Activated effector memory CD4-positive, alpha-beta T cell treated with Interleukin-2 at 50 U/mL for 16 hours (primary cell): ENCODE data around the gene STPG3.
A peak's percentile ranks its signal among the peaks of the same experiment; 100 is the strongest.

Experiments used
- DNase-seq: peaks from one replicate; pipeline ENCODE4 v3.0.0-alpha.2; 2020

STPG3 gene

DNA sequence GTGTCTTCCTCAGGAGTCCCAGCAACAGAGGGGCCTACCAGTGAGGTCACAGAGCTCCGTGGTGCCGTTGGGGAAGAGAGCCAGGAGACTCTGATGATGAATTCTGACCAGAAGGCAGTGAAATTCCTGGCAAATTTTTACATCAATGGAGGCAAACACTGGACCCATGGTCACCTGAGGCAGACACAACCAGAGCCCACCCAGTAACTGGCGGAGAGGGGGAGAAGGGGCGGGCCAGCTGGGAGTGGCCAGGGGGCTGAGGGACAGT is at the start of gene STPG3:
TSS of gene STPG3 (plus strand) at position 93 of the 268 bp plus-strand sequence. CDS start at position 94, 1 bp downstream.
- DNase-seq = no peak

DNA sequence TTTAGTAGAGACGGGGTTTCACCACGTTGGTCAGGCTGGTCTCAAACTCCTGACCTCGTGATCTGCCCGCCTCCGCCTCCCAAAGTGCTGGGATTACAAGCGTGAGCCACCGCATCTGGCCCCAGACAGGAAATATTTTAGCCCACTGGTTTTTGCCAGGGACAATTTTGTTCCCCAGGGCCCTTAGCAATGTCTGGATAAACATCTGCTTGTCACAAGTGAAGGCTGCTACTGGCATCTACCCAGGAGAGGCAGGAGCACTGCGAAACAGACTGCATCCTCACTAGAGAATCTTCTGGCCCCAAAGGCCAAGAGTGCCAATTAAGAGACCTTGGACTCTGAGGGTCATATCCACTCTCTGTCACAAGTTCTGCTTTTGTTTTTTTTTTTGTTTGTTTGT is 48.1 kb upstream of the STPG3 start:
- no peak for DNase-seq

DNA sequence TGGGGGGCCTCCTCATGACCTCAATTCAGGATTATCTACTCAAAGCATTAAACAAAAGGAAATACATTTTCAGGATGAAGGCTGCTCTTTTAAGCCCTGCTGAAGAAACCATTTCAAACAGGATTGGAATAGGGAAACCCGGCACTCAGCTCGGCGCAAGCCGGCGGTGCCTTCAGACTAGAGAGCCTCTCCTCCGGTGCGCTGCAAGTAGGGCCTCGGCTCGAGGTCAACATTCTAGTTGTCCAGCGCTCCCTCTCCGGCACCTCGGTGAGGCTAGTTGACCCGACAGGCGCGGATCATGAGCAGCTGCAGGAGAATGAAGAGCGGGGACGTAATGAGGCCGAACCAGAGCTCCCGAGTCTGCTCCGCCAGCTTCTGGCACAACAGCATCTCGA is 46.4 kb upstream of the STPG3 start:
- no peak for DNase-seq

DNA sequence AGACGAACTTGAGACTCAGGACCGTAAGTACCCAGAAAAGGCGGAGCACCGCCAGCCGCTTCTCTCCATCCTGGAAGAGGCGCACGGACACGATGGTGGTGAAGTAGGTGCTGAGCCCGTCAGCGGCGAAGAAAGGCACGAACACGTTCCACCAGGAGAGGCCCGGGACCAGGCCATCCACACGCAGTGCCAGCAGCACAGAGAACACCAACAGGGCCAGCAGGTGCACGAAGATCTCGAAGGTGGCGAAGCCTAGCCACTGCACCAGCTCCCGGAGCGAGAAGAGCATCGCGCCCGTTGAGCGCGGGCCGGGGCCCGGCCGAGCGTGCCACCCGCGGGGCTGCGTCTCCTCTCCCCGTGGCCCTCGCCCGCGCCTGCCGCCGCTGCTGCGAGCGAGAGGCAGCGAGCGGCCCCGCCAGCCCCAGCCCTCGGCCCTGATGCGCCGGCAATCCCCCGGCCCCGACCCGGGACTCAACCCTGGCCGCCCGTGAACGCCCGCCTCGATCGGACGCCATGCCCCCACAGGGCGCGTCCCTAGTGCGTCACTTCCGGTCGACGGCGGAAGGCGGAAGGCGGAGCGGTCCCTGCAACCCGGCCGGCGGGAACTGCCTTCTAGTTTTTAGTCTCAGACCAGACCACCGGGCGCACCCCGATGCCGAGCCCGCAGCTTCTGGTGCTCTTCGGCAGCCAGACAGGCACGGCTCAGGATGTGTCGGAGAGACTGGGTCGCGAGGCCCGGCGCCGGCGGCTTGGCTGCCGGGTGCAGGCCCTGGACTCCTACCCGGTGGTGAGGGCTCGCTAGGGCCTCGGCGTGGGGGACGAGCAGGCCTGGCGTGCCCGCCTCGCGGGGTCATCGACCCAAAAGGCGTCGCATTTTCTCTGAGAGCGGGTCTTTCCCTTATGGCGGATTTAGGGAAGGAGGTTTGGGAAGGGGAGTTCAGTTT is 45.7 kb upstream of the STPG3 start, which contains the start of the genes NDOR1 and TMEM203:
TSS of gene NDOR1 (plus strand) at position 575 of the 944 bp plus-strand sequence. CDS start at position 653, 78 bp downstream.
TSS of gene TMEM203 (minus strand) at position 523 of the 944 bp plus-strand sequence. CDS start at position 289, 234 bp downstream.
- DNase-seq = peak; percentile 88

DNA sequence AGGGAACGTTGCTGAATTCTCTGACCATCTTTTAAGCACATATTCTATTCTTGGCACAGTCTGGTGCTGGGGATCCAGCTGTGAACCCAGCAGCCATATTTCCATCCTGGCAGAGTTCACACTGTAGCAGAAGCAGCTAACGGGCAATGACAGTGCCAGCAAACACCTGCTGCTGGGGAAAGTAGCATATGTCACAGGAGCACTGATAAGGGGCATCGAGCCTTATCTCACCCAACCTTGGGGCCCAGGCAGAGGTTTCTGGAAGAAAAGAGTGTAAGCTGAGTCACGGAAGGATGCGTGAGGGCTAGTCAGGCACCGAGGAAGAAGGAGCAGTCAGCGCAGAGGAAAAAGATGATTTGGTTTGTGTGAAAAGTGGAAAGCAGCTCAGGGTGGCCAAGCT is 44.5 kb upstream of the STPG3 start:
- no peak for DNase-seq

DNA sequence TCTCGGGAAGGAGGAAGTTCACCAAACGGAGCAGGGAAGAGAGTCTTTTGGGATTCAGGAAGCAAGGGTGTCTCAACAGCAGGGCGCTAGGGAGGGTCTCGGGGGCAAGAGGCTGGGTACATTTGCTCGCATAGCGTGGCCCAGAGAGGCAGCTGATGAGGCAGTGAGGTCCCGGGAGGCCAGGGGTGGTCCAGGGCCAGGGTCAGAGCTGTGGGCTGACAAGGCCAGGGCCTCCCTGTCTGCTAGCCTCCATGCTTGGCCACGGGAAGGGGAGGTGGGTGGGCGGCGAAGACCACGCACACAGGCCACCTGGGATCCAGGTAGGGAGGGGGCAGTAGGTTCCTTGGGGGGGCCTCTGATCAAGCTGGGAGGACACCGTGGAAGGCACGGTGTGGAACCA is 39.6 kb upstream of the STPG3 start:
- no peak for DNase-seq

DNA sequence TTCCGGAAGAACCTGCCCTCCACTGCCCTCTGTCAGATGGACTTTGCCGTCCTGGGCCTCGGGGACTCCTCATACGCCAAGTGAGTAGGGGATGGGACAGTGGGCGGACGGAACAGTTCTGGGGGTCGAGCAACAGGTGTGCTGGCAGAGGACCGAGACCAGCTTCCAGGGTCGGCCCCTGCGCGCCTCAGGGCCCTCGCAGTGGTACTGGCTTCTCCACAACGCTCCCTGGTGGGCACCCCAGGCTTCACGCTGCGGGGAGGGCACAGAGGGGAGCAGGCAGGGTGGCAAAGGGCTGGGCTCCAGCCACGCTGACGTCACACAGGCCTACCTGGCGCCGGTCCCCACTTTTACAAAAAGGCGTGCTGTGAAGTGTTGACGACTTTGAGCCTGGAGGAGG is 38.6 kb upstream of the STPG3 start:
- no peak for DNase-seq

DNA sequence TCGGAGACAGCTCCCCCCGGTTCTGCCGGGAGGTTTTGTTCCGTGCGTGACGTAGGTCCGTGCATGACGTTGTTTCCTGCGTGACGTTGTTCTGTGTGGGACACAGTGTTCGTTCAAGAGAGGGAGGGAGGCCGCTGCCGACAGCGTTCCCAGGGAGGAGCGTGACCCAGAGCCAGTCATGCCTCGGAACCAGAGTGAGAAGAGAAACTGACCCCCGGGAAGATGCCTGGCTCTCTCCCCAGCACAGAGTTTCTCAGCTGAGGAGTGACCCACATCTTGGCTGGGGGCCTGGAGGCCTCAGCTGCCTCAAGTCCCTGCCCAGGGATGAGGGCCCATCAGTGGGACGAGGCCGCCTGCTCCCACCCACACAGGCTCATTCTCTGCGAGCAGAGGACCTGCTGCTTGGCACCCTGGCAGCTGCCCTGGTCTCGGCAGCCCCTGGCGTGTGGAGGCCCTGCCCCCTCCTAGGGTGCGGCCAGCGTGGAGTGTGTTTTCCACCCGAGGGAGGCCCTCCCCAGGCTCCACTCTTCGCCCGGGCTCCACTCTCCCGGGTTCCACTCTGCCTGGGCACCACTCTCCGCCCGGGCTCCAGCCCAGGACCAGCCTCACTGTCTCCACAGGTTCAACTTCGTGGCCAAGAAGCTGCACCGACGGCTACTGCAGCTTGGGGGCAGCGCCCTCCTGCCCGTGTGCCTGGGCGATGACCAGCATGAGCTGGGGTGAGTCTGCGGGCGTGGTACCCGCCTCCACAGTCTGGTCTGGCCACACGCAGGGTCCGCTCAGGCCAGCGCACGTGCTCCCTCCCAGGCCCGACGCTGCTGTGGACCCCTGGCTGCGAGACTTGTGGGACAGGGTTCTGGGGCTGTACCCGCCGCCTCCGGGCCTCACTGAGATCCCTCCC is 37.7 kb upstream of the STPG3 start:
- no peak for DNase-seq

DNA sequence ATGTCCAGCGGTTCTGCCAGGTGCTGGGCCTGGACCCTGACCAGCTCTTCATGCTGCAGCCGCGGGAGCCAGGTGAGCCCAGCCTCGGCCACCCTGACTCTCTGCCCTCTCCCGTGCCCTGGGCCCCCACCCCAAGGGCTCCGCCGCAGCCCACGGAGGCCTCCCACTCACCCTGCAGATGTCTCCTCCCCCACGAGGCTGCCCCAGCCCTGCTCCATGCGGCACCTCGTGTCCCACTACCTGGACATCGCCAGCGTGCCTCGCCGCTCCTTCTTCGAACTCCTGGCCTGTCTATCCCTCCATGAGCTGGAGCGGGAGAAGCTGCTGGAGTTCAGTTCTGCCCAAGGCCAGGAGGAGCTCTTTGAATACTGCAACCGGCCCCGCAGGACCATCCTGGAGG is 36.5 kb upstream of the STPG3 start:
- no peak for DNase-seq

DNA sequence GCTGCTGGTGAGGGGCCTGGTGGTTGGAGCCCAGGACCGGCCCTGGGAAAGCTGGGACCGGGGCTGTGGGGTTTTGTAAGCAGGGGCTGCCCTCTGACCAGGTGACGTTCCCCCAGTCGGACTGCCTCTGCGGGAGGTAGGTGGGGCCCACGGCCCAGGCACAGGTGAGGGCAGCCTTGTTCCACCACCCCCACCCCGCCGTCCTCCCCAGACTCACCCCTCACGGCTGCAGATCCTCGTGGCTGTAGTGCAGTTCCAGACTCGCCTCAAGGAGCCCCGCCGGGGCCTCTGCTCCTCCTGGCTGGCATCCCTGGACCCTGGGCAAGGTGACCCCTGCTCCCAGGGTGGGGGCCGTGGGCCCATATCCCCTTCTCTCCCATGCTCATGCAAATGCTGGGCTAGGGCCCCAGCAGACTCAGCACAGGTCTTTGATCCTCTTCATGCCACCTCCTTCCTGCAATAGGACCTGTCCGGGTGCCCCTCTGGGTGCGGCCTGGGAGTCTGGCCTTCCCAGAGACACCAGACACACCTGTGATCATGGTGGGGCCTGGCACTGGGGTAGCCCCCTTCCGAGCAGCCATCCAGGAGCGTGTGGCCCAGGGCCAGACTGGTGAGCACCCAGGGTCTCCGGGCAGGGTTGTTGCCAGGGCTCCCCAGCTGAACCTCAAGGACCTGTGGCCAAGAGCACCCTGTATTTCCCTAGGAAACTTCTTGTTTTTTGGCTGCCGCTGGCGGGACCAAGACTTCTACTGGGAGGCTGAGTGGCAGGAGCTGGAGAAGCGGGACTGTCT is 35.7 kb upstream of the STPG3 start:
- no peak for DNase-seq

DNA sequence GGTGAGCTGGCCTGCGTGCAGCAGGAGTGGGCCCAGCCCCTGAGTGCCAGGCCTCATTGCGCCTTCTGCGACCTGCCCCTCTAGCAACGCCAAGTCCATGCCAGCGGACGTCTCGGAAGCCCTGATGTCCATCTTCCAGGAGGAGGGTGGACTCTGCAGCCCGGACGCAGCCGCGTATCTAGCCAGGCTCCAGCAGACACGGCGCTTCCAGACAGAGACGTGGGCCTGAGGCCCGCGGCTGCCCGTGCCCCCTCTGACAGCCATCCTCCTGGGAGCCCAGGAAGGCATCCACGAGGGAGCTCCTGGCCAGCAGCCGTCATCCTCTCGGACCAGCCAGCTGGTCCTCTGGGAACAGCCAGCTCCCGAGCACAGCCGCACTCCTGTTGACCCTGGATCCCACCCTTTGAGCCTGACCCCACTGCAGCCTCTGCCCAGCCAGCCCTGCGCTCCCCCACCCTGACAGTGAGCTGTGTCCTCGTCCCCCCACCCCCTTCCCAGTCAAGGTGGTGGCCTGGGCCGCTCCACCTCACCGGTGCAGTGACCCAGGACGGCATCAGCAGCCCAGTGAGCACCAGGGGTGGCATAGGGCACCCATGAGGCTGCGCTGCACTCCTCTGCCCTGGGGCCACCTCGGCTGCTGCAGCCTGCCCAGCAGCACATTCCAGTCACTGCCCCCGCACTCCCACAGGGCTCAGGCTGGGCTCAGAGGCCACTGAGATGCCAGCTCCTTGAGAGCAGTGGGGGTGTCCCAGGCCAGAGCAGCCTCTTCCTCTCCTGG is 34.7 kb upstream of the STPG3 start:
- no peak for DNase-seq

DNA sequence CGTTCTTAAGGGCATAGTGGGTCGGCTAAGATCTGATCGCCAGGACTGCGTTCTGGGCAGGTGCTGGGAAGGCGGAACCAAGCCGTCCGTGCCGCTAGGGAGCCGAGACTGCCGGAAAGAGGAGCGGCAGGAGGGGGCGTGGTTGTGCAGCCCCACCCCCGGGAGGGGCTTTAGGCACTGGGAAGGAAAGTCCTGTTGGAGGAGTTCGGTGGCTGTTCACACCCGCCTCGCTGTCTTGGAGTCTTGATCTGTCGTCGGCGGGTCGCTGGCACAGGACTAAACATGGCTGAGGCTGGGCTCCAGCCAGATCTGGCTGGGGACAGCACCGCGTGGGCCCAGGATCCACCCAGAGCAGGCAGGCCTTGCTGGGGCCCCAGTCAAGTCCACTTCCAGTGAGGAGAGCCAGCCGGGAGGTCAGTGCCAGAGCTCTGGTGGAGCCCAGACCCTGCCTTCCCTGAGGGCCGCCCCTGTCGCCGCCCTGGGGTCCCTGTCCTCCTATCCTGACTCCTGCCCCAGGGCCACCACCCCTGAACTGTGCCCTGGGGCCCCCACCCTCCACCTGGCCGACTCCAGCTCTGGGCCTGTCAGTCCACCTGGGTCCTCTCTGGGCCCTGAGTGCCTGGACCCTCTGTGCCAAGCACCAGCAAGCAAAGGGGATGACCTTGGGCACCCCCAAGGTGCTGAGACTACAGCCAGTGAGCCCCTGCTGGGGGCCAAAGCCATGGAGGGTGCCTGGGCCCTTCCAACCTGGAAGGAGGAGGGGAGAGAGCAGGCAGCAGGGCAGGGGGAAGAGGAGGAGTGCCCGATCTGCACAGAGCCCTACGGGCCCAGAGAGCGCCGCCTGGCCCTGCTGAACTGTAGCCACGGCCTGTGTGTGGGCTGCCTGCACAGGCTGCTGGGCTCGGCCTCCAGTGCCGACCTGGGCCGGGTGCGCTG is 33.5 kb upstream of the STPG3 start:
- no peak for DNase-seq

DNA sequence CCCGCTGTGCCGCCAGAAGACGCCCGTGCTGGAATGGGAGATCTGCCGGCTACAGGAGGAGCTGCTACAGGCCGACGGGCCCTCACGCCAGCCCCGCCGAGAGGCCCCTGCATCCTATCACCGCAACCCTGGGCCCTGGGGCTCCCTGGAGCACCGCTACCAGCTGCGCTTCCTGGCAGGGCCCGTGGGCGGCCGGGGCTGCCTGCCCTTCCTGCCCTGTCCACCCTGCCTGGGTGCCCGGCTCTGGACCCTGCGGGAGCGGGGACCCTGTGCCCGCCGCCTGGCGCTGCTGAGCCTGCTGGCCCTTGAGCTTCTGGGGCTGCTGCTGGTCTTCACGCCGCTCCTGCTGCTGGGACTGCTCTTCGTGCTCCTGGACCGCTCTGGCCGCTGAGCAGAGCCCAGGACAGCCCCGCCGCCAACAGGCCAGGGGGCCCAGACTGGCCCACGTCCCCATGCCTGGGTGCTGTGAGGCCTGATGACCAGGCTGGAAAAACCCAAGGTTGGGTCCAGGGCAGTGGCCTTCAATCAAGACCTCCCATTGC is 32.8 kb upstream of the STPG3 start:
- DNase-seq = no peak

DNA sequence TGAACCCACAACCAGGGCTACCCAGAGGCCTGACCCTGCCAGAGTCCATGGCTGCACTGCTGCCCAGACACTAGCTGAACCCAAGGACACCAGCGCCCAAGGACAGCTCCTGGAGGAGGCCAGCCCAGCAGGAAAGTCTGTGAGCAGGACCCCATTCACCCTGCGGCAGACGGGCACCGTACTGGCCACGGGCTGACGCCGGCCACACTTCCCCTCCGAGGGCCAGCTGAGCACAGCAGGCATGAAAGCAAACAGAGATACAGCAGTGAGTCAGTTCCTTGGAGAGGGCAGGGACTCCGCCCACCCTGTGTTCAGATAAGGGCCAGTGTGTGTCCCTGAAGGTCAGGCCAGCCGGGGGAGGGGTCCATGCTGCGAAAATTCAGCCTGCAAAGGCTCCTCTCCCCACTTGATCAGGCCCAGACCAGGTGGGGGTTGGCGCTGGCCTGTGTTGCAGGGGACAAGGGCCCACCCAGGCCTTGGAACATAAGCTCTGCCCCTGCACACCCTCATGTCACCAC is 32.3 kb upstream of the STPG3 start:
- no peak for DNase-seq

DNA sequence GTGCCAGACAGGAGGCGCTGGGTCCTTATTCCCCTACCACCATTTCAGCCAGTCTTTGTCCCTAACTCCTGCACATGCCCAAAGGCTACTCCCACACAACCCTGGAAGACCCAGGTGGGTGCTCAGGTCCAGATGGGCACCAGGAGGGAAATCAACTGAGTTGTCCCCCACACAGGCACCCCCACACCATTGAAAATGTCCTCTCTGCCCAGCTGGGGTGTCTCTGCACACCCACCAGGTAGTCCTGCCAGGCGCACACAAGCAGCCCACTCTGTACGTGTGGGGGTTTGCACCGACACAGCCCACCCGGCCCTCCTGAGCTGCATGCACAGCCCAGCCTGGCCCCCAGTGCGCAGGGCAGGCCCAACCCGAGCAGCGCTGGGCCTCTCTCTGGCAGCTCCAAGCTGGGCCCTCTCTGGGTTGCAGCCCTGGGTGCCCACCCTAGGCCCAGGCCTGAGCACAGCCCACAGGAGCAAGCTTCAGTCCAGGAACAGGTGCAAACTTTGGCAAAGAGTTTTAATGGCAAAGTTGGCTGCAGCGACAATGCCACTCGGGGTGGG is 31.2 kb upstream of the STPG3 start:
- DNase-seq = no peak

DNA sequence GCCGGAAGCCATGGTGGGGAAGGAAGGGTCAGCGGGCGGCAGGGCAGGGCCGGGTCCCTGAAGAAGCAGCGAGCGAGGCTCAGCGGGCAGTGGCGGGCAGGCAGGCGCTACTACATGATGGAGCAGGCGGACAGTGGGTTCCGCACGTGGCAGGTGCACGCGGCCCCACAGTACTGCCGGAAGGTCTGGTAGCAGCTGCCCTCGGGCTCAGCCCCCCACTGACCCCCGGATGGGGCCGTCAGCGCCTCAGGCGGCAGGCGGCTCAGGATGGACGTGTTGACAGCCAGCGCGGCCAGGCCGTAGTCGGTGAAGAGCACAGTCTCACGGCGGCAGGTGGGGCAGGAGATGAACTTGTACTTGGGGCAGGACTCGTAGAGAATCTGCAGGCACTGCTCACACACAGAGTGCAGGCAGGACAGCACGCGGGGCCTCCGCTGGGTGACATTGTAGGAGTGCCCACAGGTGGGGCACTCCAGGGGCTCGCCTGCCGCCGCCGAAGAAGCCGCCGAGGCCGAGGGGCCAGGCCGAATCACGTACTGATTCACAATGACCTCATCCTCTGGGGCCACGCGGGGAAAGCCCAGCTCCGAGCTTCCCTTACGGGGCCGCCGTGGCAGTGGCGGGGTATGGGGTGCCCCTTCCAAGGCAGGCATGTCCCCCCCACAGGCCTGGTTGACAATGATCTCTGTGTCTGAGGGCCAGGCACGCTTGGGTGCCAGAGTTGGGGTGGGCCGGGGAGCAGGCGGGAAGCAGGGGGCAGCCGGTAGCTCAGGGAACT is 30.6 kb upstream of the STPG3 start:
- no peak for DNase-seq

DNA sequence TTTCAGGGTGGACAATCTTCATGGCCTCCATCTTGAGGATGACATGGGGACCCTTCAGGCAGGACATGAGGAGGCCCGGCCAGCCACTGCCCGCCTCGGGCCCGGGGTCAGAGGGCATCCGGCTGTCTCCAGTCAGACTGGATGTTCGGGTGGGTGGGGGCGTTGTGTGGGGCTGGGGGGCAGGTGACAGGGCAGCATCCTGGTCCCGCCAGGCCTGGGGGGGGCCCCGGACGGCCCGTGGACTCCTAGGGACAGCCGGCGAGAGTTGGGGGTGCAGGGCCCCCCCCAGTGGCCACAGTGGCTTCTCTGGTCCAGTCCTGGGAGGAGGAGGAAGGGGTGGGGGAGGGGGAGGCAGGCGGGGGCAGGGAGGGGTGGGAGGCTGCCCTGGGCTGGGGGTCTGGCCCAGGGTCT is 30.0 kb upstream of the STPG3 start:
- no peak for DNase-seq

DNA sequence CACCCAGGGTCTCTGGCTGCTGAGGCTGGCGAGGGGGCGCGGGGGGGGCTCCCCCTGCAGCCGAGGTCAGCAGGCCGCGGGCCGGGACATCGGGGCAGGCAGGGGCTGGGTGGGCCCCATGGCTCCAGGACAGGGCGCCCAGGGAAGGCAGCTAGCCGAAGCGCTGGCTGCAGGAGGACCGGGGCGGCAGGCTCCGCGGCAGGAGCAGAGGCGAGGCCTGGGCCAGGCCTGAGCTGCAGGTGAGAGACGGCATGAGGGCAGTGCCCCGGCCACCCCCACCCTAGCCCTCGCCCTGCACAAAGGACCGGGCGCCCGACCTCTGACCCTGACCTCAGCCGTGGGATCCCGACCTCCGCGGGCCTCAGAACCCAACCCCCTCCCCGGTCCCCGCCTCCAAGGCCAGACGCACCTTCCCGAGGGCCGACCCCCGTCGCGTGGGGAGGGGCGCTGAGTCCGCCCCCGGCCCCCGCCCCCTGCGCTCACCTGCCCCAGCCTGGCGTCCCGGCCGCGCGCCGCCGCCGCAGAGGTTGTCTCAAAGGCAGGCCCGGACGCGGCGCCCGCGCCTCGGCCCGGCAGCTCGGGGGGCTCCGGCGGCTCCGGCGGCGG is 29.5 kb upstream of the STPG3 start:
- DNase-seq = no peak
